A549 treated with CpdA at 1 μM for 4 hours (cell line): Measurements from ENCODE around the gene TRPV2. TPM values are rescaled to one million over a fixed set of nuclear protein-coding genes. Genes with fewer than 3 reads are reported as not detected.

Experiments used
- total RNA-seq: library from RNA; stranded (reverse); fragments of 200-300 nt; extraction: Qiagen RNA extraction; gene quantifications from 5 replicates; pipeline ENCODE4 v1.2.3, GENCODE V29; 2022; ENCODE audit warnings: low read depth

TRPV2 gene, protein sequence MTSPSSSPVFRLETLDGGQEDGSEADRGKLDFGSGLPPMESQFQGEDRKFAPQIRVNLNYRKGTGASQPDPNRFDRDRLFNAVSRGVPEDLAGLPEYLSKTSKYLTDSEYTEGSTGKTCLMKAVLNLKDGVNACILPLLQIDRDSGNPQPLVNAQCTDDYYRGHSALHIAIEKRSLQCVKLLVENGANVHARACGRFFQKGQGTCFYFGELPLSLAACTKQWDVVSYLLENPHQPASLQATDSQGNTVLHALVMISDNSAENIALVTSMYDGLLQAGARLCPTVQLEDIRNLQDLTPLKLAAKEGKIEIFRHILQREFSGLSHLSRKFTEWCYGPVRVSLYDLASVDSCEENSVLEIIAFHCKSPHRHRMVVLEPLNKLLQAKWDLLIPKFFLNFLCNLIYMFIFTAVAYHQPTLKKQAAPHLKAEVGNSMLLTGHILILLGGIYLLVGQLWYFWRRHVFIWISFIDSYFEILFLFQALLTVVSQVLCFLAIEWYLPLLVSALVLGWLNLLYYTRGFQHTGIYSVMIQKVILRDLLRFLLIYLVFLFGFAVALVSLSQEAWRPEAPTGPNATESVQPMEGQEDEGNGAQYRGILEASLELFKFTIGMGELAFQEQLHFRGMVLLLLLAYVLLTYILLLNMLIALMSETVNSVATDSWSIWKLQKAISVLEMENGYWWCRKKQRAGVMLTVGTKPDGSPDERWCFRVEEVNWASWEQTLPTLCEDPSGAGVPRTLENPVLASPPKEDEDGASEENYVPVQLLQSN
- total RNA-seq, result 0.42 to 0.69 TPM (median 0.59 TPM) in 5 replicates

DNA sequence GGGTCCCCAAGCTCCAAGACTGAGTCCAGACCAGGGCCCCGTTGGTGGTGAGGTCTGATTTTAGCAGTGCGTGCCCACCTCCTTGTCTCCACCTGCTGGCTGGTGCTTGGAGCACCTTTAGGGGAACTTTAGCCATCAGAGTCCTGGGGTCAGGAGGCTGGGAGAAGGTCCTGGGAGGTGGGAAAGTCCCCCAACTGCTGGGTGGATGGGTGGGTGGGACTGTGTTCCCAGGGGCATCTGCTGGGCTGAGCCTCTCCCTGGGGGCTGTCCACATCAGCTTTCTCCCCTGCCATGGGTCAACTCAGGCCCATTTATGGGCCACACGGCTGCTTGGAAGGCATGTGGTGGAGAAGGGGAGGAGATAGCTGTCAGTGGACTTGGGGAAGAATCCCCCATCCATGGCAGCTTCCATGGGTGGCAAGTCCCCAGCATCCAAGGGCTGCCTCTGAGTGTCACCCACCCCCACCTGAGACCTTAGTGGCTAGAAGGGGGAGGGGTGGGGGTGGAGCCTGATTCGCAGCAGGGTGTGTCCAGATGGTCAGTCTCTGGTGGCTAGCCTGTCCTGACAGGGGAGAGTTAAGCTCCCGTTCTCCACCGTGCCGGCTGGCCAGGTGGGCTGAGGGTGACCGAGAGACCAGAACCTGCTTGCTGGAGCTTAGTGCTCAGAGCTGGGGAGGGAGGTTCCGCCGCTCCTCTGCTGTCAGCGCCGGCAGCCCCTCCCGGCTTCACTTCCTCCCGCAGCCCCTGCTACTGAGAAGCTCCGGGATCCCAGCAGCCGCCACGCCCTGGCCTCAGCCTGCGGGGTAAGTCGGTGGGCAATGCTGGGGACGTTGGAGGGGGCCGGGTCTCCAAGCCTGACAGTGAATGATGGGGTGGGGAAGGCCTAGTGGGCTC, at the start of gene TRPV2:
Gene TRPV2 (plus strand): TSS at position 541 of the 894 bp plus-strand sequence. CDS start 2,098 bp downstream, outside the sequence.

DNA sequence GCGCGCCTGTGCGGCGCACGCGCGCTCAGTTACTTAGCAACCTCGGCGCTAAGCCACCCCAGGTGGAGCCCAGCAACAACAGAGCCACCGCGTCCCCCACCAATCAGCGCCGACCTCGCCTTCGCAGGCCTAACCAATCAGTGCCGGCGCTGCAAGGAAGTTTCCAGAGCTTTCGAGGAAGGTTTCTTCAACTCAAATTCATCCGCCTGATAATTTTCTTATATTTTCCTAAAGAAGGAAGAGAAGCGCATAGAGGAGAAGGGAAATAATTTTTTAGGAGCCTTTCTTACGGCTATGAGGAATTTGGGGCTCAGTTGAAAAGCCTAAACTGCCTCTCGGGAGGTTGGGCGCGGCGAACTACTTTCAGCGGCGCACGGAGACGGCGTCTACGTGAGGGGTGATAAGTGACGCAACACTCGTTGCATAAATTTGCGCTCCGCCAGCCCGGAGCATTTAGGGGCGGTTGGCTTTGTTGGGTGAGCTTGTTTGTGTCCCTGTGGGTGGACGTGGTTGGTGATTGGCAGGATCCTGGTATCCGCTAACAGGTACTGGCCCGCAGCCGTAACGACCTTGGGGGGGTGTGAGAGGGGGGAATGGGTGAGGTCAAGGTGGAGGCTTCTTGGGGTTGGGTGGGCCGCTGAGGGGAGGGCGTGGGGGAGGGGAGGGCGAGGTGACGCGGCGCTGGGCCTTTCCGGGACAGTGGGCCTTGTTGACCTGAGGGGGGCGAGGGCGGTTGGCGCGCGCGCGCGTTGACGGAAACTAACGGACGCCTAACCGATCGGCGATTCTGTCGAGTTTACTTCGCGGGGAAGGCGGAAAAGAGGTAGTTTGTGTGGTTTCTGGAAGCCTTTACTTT, 34.5 kb upstream of the TRPV2 start, which contains the start of gene UBB:
Gene UBB (plus strand): TSS at position 452 of the 856 bp plus-strand sequence. CDS start 817 bp downstream, outside the sequence.

Other genes starting within 250 kb of the TRPV2 start
- gene NCOR1, start 200.0 kb upstream of the TRPV2 start, total RNA-seq, result 70.0 to 83.2 TPM (median 74.7 TPM) in 5 replicates
- 12.9 to 21.2 TPM (median 15.1 TPM) in 5 replicates for gene PIGL, start 198.4 kb upstream of the TRPV2 start, total RNA-seq
- 131 to 173 TPM (median 159 TPM) in 5 replicates for gene CENPV, start 62.1 kb upstream of the TRPV2 start, total RNA-seq
- gene UBB, start 34.5 kb upstream of the TRPV2 start, total RNA-seq, result 2,242 to 2,735 TPM (median 2,442 TPM) in 5 replicates
- gene LRRC75A, start 76.6 kb downstream of the TRPV2 start, total RNA-seq, result 0.96 to 1.4 TPM (median 1.2 TPM) in 5 replicates
- gene ZNF287, start 153.6 kb downstream of the TRPV2 start, total RNA-seq, result 10.9 to 16.7 TPM (median 13.4 TPM) in 5 replicates
- gene ZNF624, start 238.3 kb downstream of the TRPV2 start, total RNA-seq, result 1.5 to 3.8 TPM (median 2.8 TPM) in 5 replicates